GM21825 (cell line): ENCODE results near the gene ADCY10.
"Not testable (repeated sequence)": the region's sequence is repeated elsewhere in the genome, so short reads cannot be mapped to it uniquely, and the experiment has no call there.

Experiments
- ATAC-seq: cut with Tn5 transposase; IDR thresholded peaks from one replicate; pipeline ENCODE4 v1.9.1; 2021; ENCODE audit warnings: mild to moderate bottlenecking, moderate library complexity; ENCODE audit not compliant: unreplicated experiment

The ADCY10 gene

GRCh38 chr1:167820684-167821355 lies 93.1 kb downstream of the ADCY10 start:
- no peak for ATAC-seq

- peak; percentile 63 for ATAC-seq
Measured at GRCh38 chr1:167819849-167820683, 93.9 kb downstream of the ADCY10 start.

GRCh38 chr1:167815650-167816049 lies 98.3 kb downstream of the ADCY10 start:
- ATAC-seq = no peak

GRCh38 chr1:167812972-167813371 lies 101.0 kb downstream of the ADCY10 start:
- ATAC-seq = no peak

- ATAC-seq = no peak
Measured at GRCh38 chr1:167808690-167809089, 105.2 kb downstream of the ADCY10 start.

GRCh38 chr1:167808104-167808503 lies 105.8 kb downstream of the ADCY10 start:
- no peak for ATAC-seq

GRCh38 chr1:167806676-167807075 lies 107.3 kb downstream of the ADCY10 start:
- not testable (repeated sequence) for ATAC-seq

GRCh38 chr1:167806235-167806634 lies 107.7 kb downstream of the ADCY10 start:
- ATAC-seq = not testable (repeated sequence)

- peak; percentile 43 for ATAC-seq
Measured at GRCh38 chr1:167805041-167805556, 108.8 kb downstream of the ADCY10 start.

GRCh38 chr1:167803358-167804207 lies 110.4 kb downstream of the ADCY10 start:
- ATAC-seq = peak; percentile 81

- no peak for ATAC-seq
Measured at GRCh38 chr1:167802235-167802634, 111.7 kb downstream of the ADCY10 start.

- no peak for ATAC-seq
Measured at GRCh38 chr1:167800251-167800650, 113.7 kb downstream of the ADCY10 start.

- no peak for ATAC-seq
Measured at GRCh38 chr1:167799747-167800146, 114.2 kb downstream of the ADCY10 start.

GRCh38 chr1:167798952-167799351 lies 115.0 kb downstream of the ADCY10 start:
- no peak for ATAC-seq

GRCh38 chr1:167797015-167797414 lies 116.9 kb downstream of the ADCY10 start:
- no peak for ATAC-seq

GRCh38 chr1:167795810-167796740 lies 117.9 kb downstream of the ADCY10 start:
- ATAC-seq = no peak

- ATAC-seq = no peak
Measured at GRCh38 chr1:167794043-167794442, 119.9 kb downstream of the ADCY10 start.

GRCh38 chr1:167792188-167792565 lies 121.8 kb downstream of the ADCY10 start:
- no peak for ATAC-seq

GRCh38 chr1:167791281-167792187 lies 122.4 kb downstream of the ADCY10 start:
- no peak for ATAC-seq
